ENCODE data around the gene NRXN3. TPM values are rescaled to one million over a fixed set of nuclear protein-coding genes. Genes with fewer than 3 reads are reported as not detected.

NRXN3 gene
- total RNA-seq, 1 experiment from 2014 or later: 1.1 TPM

DNA sequence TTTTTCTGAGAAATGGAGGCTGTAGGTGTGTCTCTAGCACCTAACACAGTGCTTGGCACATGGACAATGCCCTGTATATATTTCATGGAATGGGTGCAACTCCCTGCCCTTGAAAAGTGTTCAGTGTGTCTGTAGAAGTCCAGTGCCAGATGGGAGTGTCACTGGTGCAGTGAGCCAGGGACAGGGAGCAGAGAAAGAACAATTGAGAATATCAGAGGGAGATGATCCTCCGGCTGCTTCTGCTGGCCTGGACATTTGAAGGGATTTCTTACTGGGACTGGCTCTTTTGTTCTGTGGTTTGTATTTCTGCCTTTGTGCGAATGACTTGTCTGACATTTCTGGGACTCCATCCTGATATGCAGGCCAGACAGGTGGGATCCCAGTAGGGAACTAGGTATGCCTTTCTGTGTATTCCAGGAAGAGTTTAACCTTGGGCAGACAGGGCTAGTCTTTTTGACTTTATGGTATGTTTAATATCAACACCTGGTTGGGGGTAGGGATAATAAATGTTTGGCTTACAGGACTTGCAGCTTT, 328.0 kb downstream of the NRXN3 start:
- no peak overlapping the region for H3K4me2 ChIP-seq (ENCODE audit: low read length)
- no peak overlapping the region for H3K9ac ChIP-seq (ENCODE audit: low read length)
- ATAC-seq (no peak), DNase-seq (no peak)
- no peaks in the 10 kb centered on the region for H3K79me2 ChIP-seq (ENCODE audit: low read length)
- H3K36me3 ChIP-seq (ENCODE audit: low read depth, low read length): no peaks in the 10 kb centered on the region
- H3K4me1 ChIP-seq (ENCODE audit: insufficient read depth, low read length): no peaks in the 10 kb centered on the region
- no peaks in the 10 kb centered on the region for H3F3A ChIP-seq (ENCODE audit: low read length, unreplicated experiment)
- TF ChIP-seq EZH2 (IDR thresholded peaks at IDR 0.05; ENCODE audit: low read length, unreplicated experiment) (no peak), EZH2phosphoT487 (IDR thresholded peaks at IDR 0.05; ENCODE audit: borderline replicate concordance, low read length) (no peak)
- TF ChIP-seq, protein P1, sequence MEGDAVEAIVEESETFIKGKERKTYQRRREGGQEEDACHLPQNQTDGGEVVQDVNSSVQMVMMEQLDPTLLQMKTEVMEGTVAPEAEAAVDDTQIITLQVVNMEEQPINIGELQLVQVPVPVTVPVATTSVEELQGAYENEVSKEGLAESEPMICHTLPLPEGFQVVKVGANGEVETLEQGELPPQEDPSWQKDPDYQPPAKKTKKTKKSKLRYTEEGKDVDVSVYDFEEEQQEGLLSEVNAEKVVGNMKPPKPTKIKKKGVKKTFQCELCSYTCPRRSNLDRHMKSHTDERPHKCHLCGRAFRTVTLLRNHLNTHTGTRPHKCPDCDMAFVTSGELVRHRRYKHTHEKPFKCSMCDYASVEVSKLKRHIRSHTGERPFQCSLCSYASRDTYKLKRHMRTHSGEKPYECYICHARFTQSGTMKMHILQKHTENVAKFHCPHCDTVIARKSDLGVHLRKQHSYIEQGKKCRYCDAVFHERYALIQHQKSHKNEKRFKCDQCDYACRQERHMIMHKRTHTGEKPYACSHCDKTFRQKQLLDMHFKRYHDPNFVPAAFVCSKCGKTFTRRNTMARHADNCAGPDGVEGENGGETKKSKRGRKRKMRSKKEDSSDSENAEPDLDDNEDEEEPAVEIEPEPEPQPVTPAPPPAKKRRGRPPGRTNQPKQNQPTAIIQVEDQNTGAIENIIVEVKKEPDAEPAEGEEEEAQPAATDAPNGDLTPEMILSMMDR (conservative IDR thresholded peaks at IDR 0.05; ENCODE audit: low read depth, low read length): no peak
- no peaks in the 10 kb centered on the region for H3K27me3 ChIP-seq (ENCODE audit: low read length)
- no peak overlapping the region for H2AFZ ChIP-seq (ENCODE audit: low read length)
- H4K20me1 ChIP-seq (ENCODE audit: low read length): no peaks in the 10 kb centered on the region
- CTCF ChIA-PET: no interaction called here
- POLR2A ChIA-PET (ENCODE audit: unreplicated experiment): no interaction called here
- no TSS peak for BruUV-seq (replicated peaks)
- no peaks in the 10 kb centered on the region for H3K9me3 ChIP-seq (ENCODE audit: low read length)
- intact Hi-C loops (cut with micrococcal nuclease): no loop called here
- no peaks in the 10 kb centered on the region for H3K9me2 ChIP-seq (replicated peaks; ENCODE audit: low read length)
- no peak overlapping the region for H3K27ac ChIP-seq (ENCODE audit: low read length)
- H3K4me3 ChIP-seq (ENCODE audit: low read length): no peak overlapping the region

DNA sequence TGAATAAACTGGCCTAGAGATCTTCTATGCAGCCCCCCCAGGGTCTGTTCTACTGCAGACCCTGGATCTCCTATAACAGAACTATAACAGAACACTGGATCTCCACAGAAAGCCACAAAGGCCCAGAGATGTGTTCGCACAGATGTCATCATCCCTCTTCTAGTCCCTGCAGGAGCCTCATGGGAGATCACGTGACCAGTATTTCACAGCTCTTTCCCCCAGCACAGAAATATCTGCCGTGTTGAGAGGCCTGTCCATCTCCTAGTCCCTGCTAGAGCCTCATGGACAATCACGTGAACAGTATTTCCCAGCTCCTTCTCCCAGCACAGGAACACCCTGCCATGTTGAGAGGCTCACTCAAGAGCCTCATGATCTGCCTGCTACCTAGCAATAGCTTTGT, 331.7 kb downstream of the NRXN3 start:
- H3K4me2 ChIP-seq (ENCODE audit: low read length): no peak overlapping the region
- H3K27ac ChIP-seq (ENCODE audit: low read length): no peak overlapping the region
- H3K36me3 ChIP-seq (ENCODE audit: low read depth, low read length): no peaks in the 10 kb centered on the region
- H3K4me1 ChIP-seq (ENCODE audit: insufficient read depth, low read length): no peaks in the 10 kb centered on the region
- no peak for TF ChIP-seq EZH2 (IDR thresholded peaks at IDR 0.05; ENCODE audit: low read length, unreplicated experiment)
- TF ChIP-seq, protein P1 (conservative IDR thresholded peaks at IDR 0.05; ENCODE audit: low read depth, low read length): no peak
- no peak for TF ChIP-seq EZH2phosphoT487 (IDR thresholded peaks at IDR 0.05; ENCODE audit: borderline replicate concordance, low read length)
- H3F3A ChIP-seq (ENCODE audit: low read length, unreplicated experiment): no peaks in the 10 kb centered on the region
- ChIA-PET POLR2A (ENCODE audit: unreplicated experiment) (no interaction called here), CTCF (no interaction called here)
- H3K9me3 ChIP-seq (ENCODE audit: low read length): 0 out of 2 replicates have a peak, but pooled peaks cover 3% of the 10 kb centered on the region
- no peaks in the 10 kb centered on the region for H3K79me2 ChIP-seq (ENCODE audit: low read length)
- no peaks in the 10 kb centered on the region for H3K27me3 ChIP-seq (ENCODE audit: low read length)
- H3K9me2 ChIP-seq (replicated peaks; ENCODE audit: low read length): no peaks in the 10 kb centered on the region
- BruUV-seq (replicated peaks): no TSS peak
- no peaks in the 10 kb centered on the region for H4K20me1 ChIP-seq (ENCODE audit: low read length)
- ATAC-seq (no peak), DNase-seq (no peak)
- intact Hi-C loops (cut with micrococcal nuclease): no loop called here
- H3K9ac ChIP-seq (ENCODE audit: low read length): no peak overlapping the region
- H3K4me3 ChIP-seq (ENCODE audit: low read length): no peak overlapping the region
- H2AFZ ChIP-seq (ENCODE audit: low read length): no peak overlapping the region

DNA sequence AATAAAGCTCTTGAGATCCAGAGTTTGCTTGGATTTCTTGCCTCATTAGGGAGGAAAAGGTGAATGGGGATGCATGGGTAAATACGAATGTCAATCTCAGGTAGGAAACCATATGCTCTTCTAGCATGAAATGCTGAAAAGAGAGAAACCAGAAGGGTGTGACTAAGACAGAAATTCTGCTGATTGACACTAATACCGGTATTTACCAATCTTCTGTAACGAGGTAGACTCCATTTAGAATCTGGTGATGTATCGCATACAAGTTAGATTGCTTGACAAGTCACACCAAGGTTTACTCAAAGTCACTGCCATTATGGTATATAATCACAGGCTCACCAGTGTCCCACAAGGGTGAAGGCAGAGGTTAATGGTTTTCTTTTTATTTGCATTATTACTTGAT, 337.9 kb downstream of the NRXN3 start:
- Histone ChIP-seq H3K27me3 (ENCODE audit: low read length) (no peaks in the 10 kb centered on the region), H3K79me2 (ENCODE audit: low read length) (no peaks in the 10 kb centered on the region), H3K4me1 (ENCODE audit: insufficient read depth, low read length) (no peaks in the 10 kb centered on the region), H3K9me2 (replicated peaks; ENCODE audit: low read length) (no peaks in the 10 kb centered on the region), H3K36me3 (ENCODE audit: low read depth, low read length) (no peaks in the 10 kb centered on the region), H3K9me3 (ENCODE audit: low read length) (peaks cover 10% of the 10 kb centered on the region; the same call in 1 of the 2 replicates), H4K20me1 (ENCODE audit: low read length) (no peaks in the 10 kb centered on the region), H3K27ac (ENCODE audit: low read length) (no peak overlapping the region), H2AFZ (ENCODE audit: low read length) (no peak overlapping the region), H3K4me2 (ENCODE audit: low read length) (no peak overlapping the region), H3F3A (ENCODE audit: low read length, unreplicated experiment) (no peaks in the 10 kb centered on the region), H3K9ac (ENCODE audit: low read length) (no peak overlapping the region), H3K4me3 (ENCODE audit: low read length) (no peak overlapping the region)
- BruUV-seq (replicated peaks): no TSS peak
- POLR2A ChIA-PET (ENCODE audit: unreplicated experiment): no interaction called here
- DNase-seq (no peak), ATAC-seq (no peak)
- no peak for TF ChIP-seq EZH2phosphoT487 (IDR thresholded peaks at IDR 0.05; ENCODE audit: borderline replicate concordance, low read length)
- intact Hi-C loops (cut with micrococcal nuclease): no loop called here
- CTCF ChIA-PET: no interaction called here
